Upper lobe of left lung (tissue), 6 donors: Measurements from ENCODE around the gene UCHL5. TPM values are rescaled to one million over a fixed set of nuclear protein-coding genes. Genes with fewer than 3 reads are reported as not detected.

Experiments used
- ATAC-seq, 2 donors: fragments of 200-7000 bp; cut with Tn5 transposase; one replicate each; pipeline ENCODE4 v1.9.1; 2022; ENCODE audit warnings: mild to moderate bottlenecking in 2 of 2, moderate library complexity in 2 of 2; ENCODE audit not compliant: low FRiP score in 2 of 2
- DNase-seq, 2 donors: peaks; one replicate each; pipeline ENCODE4 v3.0.0-alpha.2; 2019 to 2020
- H3K27ac ChIP-seq, 4 donors: fragments of 200-600 bp; sonication (generic); one replicate each; pipeline ENCODE4 v1.5.1; 2016 to 2019
- H3K27me3 ChIP-seq, 4 donors: fragments of 200-600 bp; sonication (generic); one replicate each; pipeline ENCODE4 v1.5.1; 2017 to 2019
- H3K36me3 ChIP-seq, 4 donors: fragments of 200-600 bp; sonication (generic); one replicate each; pipeline ENCODE4 v1.5.1; 2016 to 2019
- H3K4me1 ChIP-seq, 4 donors: fragments of 200-600 bp; sonication (generic); one replicate each; pipeline ENCODE4 v1.5.1; 2018 to 2019
- H3K4me3 ChIP-seq, 4 donors: fragments of 200-600 bp; sonication (generic); one replicate each; pipeline ENCODE4 v1.5.1; 2017 to 2019; ENCODE audit warnings: mild to moderate bottlenecking in 2 of 4, moderate library complexity in 1 of 4
- H3K9me3 ChIP-seq, 4 donors: fragments of 200-600 bp; sonication (generic); one replicate each; pipeline ENCODE4 v1.5.1; 2018 to 2019
- EP300 ChIP-seq, 4 donors: sonication (generic); formaldehyde crosslinking; IDR thresholded peaks; one replicate each; pipeline ENCODE4 v1.5.1; 2017; ENCODE audit warnings: antibody characterized with exemption in 4 of 4, control low read depth in 2 of 4
- POLR2A ChIP-seq, 4 donors: fragments of 450-650 bp; IDR thresholded peaks; one replicate each; pipeline ENCODE4 v1.5.1; 2016 to 2017; ENCODE audit warnings: antibody characterized with exemption in 4 of 4, mild to moderate bottlenecking in 2 of 4
- POLR2AphosphoS5 ChIP-seq, 2 donors: sonication (generic); formaldehyde crosslinking; IDR thresholded peaks; one replicate each; pipeline ENCODE4 v1.5.1; 2017; ENCODE audit warnings: antibody characterized with exemption in 2 of 2
- WGBS, 2 donors: methylation state at CpG; one replicate each; pipeline ENCODE4 v1.1.5; 2017 to 2018; 5-methylcytosine and 5-hydroxymethylcytosine counted together
- total RNA-seq, 6 donors: library from RNA; depleted of rRNA in 4 of 6; stranded (reverse); fragments of >200 nt in 4 of 6; gene quantifications; one replicate each; pipeline versions ENCODE4 v1.1.0 to v1.2.1, GENCODE V29; 2016 to 2021
- TF ChIP-seq, protein P1 (sequence below), 6 experiments: fragments of 450-650 bp in 4 of 6; fragments of 200-600 bp in 2 of 6; sonication (generic) in 2 of 6; IDR thresholded peaks; one replicate each; pipeline ENCODE4 v1.5.1; 2016 to 2019; ENCODE audit warnings: antibody characterized with exemption in 6 of 6
- donor health status: DM: no; HTN: no; CAD: no; lungs with moderate emphysema.
- donor health status: DM: no; HTN: yes; CAD: no; lungs with severe emphysema.

UCHL5 gene
- total RNA-seq, 6 donors from 2014 or later: 24.9 to 49.8 (median 36.4) TPM

DNA sequence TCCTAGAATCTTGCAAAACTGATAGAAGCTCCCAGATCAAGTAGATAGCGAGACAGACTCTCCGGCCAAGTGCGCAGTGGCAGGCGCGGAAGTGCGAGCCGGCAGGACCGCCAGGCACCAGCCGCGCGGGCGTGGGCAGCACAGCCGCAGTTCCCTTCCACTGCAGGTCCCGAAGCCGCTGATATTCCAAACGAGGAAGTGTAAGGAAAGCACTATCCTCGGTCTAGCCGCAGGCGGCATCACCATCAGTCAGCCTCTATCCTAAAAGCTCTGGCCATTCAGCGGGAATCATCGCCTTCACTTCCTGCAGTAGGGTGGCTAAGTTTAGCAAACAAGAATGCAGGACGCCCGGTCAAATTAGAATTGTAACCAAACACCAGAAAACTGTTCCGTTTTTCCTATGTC, 45.3 kb upstream of the UCHL5 start:
- DNase-seq (peak; percentile 61 to 90), ATAC-seq (peak; percentile 77 to 82)
- TF ChIP-seq POLR2A (IDR thresholded peaks at IDR 0.05) (no peak), POLR2AphosphoS5 (IDR thresholded peaks at IDR 0.05) (peak in 1 of 2 donors; percentile 14)
- Histone ChIP-seq H3K27me3 (no peaks in the 10 kb centered on the region), H3K9me3 (no peaks in the 10 kb centered on the region), H3K36me3 (peaks cover 7 to 12% (median 10%) of the 10 kb centered on the region in 4 donors), H3K4me1 (peaks cover 7 to 18% (median 16%) of the 10 kb centered on the region in 4 donors), H3K27ac (peak overlapping the region; percentile 89 to 93 (median 91)), H3K4me3 (peak overlapping the region; percentile 63 to 88 (median 75))
- WGBS, 2 donors: 0% methylated on average over 18 to 24 of the region's 24 CpGs

GRCh38 chr1:193103759-193104501, 44.8 kb upstream of the UCHL5 start:
- H3K4me3 ChIP-seq: peak overlapping the region; percentile 63 to 88 (median 75)
- H3K27ac ChIP-seq: peak overlapping the region; percentile 89 to 93 (median 91)
- no peak for ATAC-seq

GRCh38 chr1:193102662-193103061, 43.5 kb upstream of the UCHL5 start:
- WGBS, 2 donors: 89 to 90% methylated on average over 5 of the region's 5 CpGs

More at GRCh38 chr1:193103759-193104501, 44.8 kb upstream of the UCHL5 start:
- 30 to 33% methylated on average over 9 of the region's 9 CpGs for WGBS, 2 donors
- H3K36me3 ChIP-seq: peaks cover 7 to 18% (median 15%) of the 10 kb centered on the region in 4 donors
- no peak for TF ChIP-seq EP300 (IDR thresholded peaks at IDR 0.05)
- TF ChIP-seq POLR2A (IDR thresholded peaks at IDR 0.05): no peak
- TF ChIP-seq, protein P1, sequence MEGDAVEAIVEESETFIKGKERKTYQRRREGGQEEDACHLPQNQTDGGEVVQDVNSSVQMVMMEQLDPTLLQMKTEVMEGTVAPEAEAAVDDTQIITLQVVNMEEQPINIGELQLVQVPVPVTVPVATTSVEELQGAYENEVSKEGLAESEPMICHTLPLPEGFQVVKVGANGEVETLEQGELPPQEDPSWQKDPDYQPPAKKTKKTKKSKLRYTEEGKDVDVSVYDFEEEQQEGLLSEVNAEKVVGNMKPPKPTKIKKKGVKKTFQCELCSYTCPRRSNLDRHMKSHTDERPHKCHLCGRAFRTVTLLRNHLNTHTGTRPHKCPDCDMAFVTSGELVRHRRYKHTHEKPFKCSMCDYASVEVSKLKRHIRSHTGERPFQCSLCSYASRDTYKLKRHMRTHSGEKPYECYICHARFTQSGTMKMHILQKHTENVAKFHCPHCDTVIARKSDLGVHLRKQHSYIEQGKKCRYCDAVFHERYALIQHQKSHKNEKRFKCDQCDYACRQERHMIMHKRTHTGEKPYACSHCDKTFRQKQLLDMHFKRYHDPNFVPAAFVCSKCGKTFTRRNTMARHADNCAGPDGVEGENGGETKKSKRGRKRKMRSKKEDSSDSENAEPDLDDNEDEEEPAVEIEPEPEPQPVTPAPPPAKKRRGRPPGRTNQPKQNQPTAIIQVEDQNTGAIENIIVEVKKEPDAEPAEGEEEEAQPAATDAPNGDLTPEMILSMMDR (IDR thresholded peaks at IDR 0.05): no peak
- TF ChIP-seq POLR2AphosphoS5 (IDR thresholded peaks at IDR 0.05): no peak
- H3K27me3 ChIP-seq: no peaks in the 10 kb centered on the region
- peaks cover 7 to 18% (median 16%) of the 10 kb centered on the region in 4 donors for H3K4me1 ChIP-seq
- no peak for DNase-seq
- no peaks in the 10 kb centered on the region for H3K9me3 ChIP-seq

DNA sequence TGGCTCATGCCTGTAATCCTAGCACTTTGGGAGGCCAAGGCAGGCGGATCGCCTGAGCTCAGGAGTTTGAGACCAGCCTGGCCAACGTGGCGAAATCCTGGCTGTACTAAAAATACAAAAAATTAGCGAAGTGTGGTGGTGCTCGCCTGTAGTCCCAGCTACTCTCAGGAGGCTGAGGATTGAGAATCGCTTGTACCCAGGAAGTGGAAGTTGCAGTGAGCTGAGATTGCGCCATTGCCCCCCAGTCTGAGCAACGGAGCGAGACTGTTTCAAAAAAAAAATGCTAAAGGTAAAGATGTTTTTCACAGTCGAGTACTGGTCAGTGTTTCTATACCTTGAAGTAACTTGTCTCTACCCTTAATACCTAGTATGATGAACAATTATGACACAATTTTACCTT, 35.0 kb upstream of the UCHL5 start:
- ATAC-seq: no peak
- no peak for DNase-seq
- 87 to 89% methylated on average over 11 of the region's 11 CpGs for WGBS, 2 donors
- no peak overlapping the region for H3K27ac ChIP-seq
- no peaks in the 10 kb centered on the region for H3K27me3 ChIP-seq
- TF ChIP-seq, protein P1 (IDR thresholded peaks at IDR 0.05): no peak
- TF ChIP-seq EP300 (IDR thresholded peaks at IDR 0.05) (no peak), POLR2A (IDR thresholded peaks at IDR 0.05) (no peak), POLR2AphosphoS5 (IDR thresholded peaks at IDR 0.05) (no peak)
- no peaks in the 10 kb centered on the region for H3K4me1 ChIP-seq
- H3K4me3 ChIP-seq: no peak overlapping the region
- no peaks in the 10 kb centered on the region for H3K9me3 ChIP-seq
- peaks cover 0 to 86% (median 23%) of the 10 kb centered on the region in 4 donors for H3K36me3 ChIP-seq

More at GRCh38 chr1:193102662-193103061, 43.5 kb upstream of the UCHL5 start:
- DNase-seq (no peak), ATAC-seq (no peak)
- H3K4me1 ChIP-seq: peaks cover 7 to 18% (median 16%) of the 10 kb centered on the region in 4 donors
- H3K27me3 ChIP-seq: no peaks in the 10 kb centered on the region
- no peak for TF ChIP-seq POLR2AphosphoS5 (IDR thresholded peaks at IDR 0.05)
- no peak for TF ChIP-seq EP300 (IDR thresholded peaks at IDR 0.05)
- TF ChIP-seq, protein P1 (IDR thresholded peaks at IDR 0.05): no peak
- TF ChIP-seq POLR2A (IDR thresholded peaks at IDR 0.05): no peak
- no peaks in the 10 kb centered on the region for H3K9me3 ChIP-seq
- no peak overlapping the region for H3K27ac ChIP-seq
- peaks cover 7 to 31% (median 19%) of the 10 kb centered on the region in 4 donors for H3K36me3 ChIP-seq
- no peak overlapping the region for H3K4me3 ChIP-seq

- Histone ChIP-seq H3K27ac (no peak overlapping the region), H3K36me3 (peaks cover 0 to 58% (median 10%) of the 10 kb centered on the region in 4 donors), H3K4me3 (no peak overlapping the region), H3K4me1 (no peaks in the 10 kb centered on the region), H3K27me3 (no peaks in the 10 kb centered on the region), H3K9me3 (no peaks in the 10 kb centered on the region)
- whole genome bisulfite sequencing, 2 donors: 76 to 83% methylated on average over 1 of the region's 1 CpG
- no peak for ATAC-seq
- no peak for TF ChIP-seq EP300 (IDR thresholded peaks at IDR 0.05)
- no peak for TF ChIP-seq POLR2A (IDR thresholded peaks at IDR 0.05)
- TF ChIP-seq POLR2AphosphoS5 (IDR thresholded peaks at IDR 0.05): no peak
- TF ChIP-seq, protein P1 (IDR thresholded peaks at IDR 0.05): no peak
- DNase-seq: no peak
Measured at GRCh38 chr1:193090865-193091264, 31.7 kb upstream of the UCHL5 start.
